HepG2 (cell line): ENCODE measurements around the gene POP5. TPM values are rescaled to one million over a fixed set of nuclear protein-coding genes. Genes with fewer than 3 reads are reported as not detected.

ENCODE experiments used
- ARID4A ChIP-seq: sonication (generic); formaldehyde crosslinking; IDR thresholded peaks from 2 replicates; pipeline ENCODE4 v1.5.0; 2020; ENCODE audit warnings: mild to moderate bottlenecking, missing genetic modification reagents, borderline replicate concordance
- E2F2 ChIP-seq: sonication (generic); formaldehyde crosslinking; IDR thresholded peaks from 2 replicates; pipeline ENCODE4 v1.4.0; 2020; ENCODE audit warnings: missing genetic modification reagents, borderline replicate concordance
- ZNF512B ChIP-seq: sonication (generic); formaldehyde crosslinking; IDR thresholded peaks from 2 replicates; pipeline ENCODE4 v1.5.1; 2020; ENCODE audit warnings: missing genetic modification reagents, mild to moderate bottlenecking, borderline replicate concordance
- ZNF609 ChIP-seq: sonication (generic); formaldehyde crosslinking; IDR thresholded peaks from 2 replicates; pipeline ENCODE4 v1.4.0; 2020; ENCODE audit warnings: mild to moderate bottlenecking, missing genetic modification reagents, borderline replicate concordance
- polyA plus RNA-seq, 8 experiments: library from polyadenylated mRNA; depleted of rRNA in 3 of 8; stranded (reverse) in 7 of 8; unstranded in 1 of 8; fragments of >200 nt; fragmentation: Illumina TruSeq in 4 of 8; extraction: Trizol in 4 of 8; gene quantifications; 2 replicates each; pipeline versions ENCODE4 v1.2.1 to v1.2.3, GENCODE V29; 2011 to 2016; ENCODE audit warnings: low read depth in 4 of 8, missing spikeins in 1 of 8, mixed read lengths in 1 of 8; ENCODE audit not compliant: insufficient read depth in 1 of 8
- total RNA-seq, 5 experiments: library from RNA; depleted of rRNA; stranded (reverse); fragments of >200 nt; fragmentation: Illumina TruSeq; extraction: Trizol; gene quantifications; 2 replicates each; pipeline ENCODE4 v1.2.3, GENCODE V29; 2016; ENCODE audit warnings: low read depth in 1 of 5

The POP5 gene
- total and polyA plus RNA-seq, 2 of the 13 experiments (the other 11 are each of a cell fraction or from before 2014, with no cell fraction given), result 45.6 to 61.3 TPM

GRCh38 chr12:120628919-120629318 lies 47.7 kb upstream of the POP5 start (continued):
- no peak for TF ChIP-seq ZNF609 (CRISPR knock-in tag)
- TF ChIP-seq ARID4A (CRISPR knock-in tag), result no peak
- no peak for TF ChIP-seq ZNF512B (CRISPR knock-in tag)
- TF ChIP-seq E2F2 (CRISPR knock-in tag), result no peak
